Thyroid gland (tissue), 4 donors: ENCODE measurements around the gene TMEM132D. TPM values are rescaled to one million over a fixed set of nuclear protein-coding genes. Genes with fewer than 3 reads are reported as not detected.

Experiments used
- DNase-seq, 2 donors: peaks; one replicate each; pipeline ENCODE4 v3.0.0-alpha.2; 2019
- H3K27ac ChIP-seq, 3 donors: fragments of 200-600 bp; sonication (generic); 1 replicate in 2 of 3; 2 replicates in 1 of 3; pipeline ENCODE4 v1.5.1; 2016 to 2019; ENCODE audit warnings: mild to moderate bottlenecking in 1 of 3, moderate library complexity in 1 of 3
- H3K27me3 ChIP-seq: fragments of 200-600 bp; sonication (generic); one replicate; pipeline ENCODE4 v1.5.1; 2019
- H3K36me3 ChIP-seq, 2 donors: fragments of 200-600 bp; sonication (generic); one replicate each; pipeline ENCODE4 v1.5.1; 2016 to 2019
- H3K4me1 ChIP-seq, 2 donors: fragments of 200-600 bp; sonication (generic); one replicate each; pipeline ENCODE4 v1.5.1; 2017 to 2019
- H3K4me3 ChIP-seq, 3 donors: fragments of 200-600 bp; sonication (generic); replicated peaks in 1 of 3; 1 replicate in 2 of 3; 2 replicates in 1 of 3; pipeline ENCODE4 v1.5.1; 2016; ENCODE audit warnings: mild to moderate bottlenecking in 1 of 3
- H3K9me3 ChIP-seq: fragments of 200-600 bp; sonication (generic); one replicate; pipeline ENCODE4 v1.5.1; 2017
- POLR2A ChIP-seq, 2 donors: fragments of 450-650 bp; IDR thresholded peaks; one replicate each; pipeline ENCODE4 v1.6.1; 2017; ENCODE audit warnings: antibody characterized with exemption in 2 of 2, mild to moderate bottlenecking in 2 of 2, moderate library complexity in 1 of 2
- WGBS, 2 donors: methylation state at CpG; one replicate each; pipeline ENCODE4 v1.1.5; 2017; 5-methylcytosine and 5-hydroxymethylcytosine counted together
- intact Hi-C: fragments of 100-400 bp; cut with DNase I; formaldehyde crosslinking; loops from one replicate; pipeline ENCODE4 v1.15.1; 2023
- total RNA-seq, 4 donors: library from RNA; depleted of rRNA; stranded (reverse); fragments of >200 nt; gene quantifications; one replicate each; pipeline ENCODE4 v1.2.3, GENCODE V29; 2016
- TF ChIP-seq, protein P1 (sequence below), 6 experiments: fragments of 200-600 bp in 3 of 6; fragments of 450-650 bp in 3 of 6; sonication (generic) in 3 of 6; IDR thresholded peaks; one replicate each; pipeline ENCODE4 v1.5.1; 2016 to 2019; ENCODE audit warnings: antibody characterized with exemption in 6 of 6, mild to moderate bottlenecking in 2 of 6, inconsistent platforms in 1 of 6, moderate library complexity in 1 of 6

The TMEM132D gene
- total RNA-seq, 4 donors from 2014 or later = not detected

DNA sequence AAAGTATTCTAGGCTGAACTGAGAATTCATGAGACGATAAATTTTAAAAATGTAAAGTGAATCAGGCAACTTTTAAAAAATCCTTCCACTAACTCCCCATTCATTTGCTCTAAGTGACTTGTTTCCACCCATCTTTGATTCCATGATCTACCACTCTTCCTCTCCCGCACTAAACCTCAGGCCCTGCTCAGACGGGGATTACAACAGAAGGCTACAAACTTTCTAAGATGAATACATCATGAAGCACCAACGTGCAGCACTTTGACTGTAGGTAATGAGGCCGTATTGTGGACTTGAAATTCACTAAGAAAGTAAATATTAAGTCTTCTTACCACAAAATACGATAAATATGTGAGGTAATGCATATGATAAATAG, 30.0 kb downstream of the TMEM132D start:
- DNase-seq = no peak
- H3K36me3 ChIP-seq = no peaks in the 10 kb centered on the region
- intact Hi-C loops = no loop called here
- TF ChIP-seq, protein P1, sequence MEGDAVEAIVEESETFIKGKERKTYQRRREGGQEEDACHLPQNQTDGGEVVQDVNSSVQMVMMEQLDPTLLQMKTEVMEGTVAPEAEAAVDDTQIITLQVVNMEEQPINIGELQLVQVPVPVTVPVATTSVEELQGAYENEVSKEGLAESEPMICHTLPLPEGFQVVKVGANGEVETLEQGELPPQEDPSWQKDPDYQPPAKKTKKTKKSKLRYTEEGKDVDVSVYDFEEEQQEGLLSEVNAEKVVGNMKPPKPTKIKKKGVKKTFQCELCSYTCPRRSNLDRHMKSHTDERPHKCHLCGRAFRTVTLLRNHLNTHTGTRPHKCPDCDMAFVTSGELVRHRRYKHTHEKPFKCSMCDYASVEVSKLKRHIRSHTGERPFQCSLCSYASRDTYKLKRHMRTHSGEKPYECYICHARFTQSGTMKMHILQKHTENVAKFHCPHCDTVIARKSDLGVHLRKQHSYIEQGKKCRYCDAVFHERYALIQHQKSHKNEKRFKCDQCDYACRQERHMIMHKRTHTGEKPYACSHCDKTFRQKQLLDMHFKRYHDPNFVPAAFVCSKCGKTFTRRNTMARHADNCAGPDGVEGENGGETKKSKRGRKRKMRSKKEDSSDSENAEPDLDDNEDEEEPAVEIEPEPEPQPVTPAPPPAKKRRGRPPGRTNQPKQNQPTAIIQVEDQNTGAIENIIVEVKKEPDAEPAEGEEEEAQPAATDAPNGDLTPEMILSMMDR (IDR thresholded peaks at IDR 0.05) = no peak
- no peak for TF ChIP-seq POLR2A (IDR thresholded peaks at IDR 0.05)
- no peaks in the 10 kb centered on the region for H3K27me3 ChIP-seq
- no peak overlapping the region for H3K4me3 ChIP-seq
- no peaks in the 10 kb centered on the region for H3K4me1 ChIP-seq
- no peak overlapping the region for H3K27ac ChIP-seq
- WGBS, 2 donors = 77 to 78% methylated on average over 6 of the region's 6 CpGs
- no peaks in the 10 kb centered on the region for H3K9me3 ChIP-seq

DNA sequence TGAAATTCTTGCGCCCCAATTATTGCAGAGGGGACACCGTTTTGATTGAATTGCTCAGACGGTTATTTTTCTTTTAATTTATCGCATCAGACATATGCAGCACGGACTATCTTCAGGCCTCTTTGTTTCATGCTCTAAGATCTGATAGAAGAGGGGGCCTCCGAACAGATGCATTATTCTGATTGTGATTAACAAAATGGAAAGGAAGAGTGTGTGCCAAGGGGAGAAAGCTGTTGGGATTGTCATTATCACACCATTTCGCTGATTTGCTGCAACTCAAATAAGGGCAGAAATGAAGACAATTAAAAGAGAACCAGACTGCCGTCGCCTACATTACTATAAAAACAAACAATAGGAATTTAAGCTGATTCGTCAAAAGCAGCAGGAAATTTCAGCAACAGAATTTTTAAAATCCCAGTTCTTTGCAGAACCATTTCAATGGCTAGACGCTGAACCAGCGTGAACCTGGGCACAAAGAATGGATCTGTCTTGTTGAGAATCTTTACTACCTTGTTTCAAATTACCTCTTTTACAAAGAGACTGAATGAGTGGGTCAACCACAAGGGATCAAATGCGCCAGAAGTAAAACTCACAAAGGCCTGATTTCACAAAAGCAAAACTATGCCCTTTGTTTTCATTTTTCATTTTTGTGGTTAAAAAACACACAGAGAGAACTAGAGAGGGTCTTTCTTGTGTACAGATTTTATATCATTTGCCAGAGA, 30.6 kb downstream of the TMEM132D start:
- DNase-seq = no peak
- Histone ChIP-seq H3K36me3 (no peaks in the 10 kb centered on the region), H3K27ac (no peak overlapping the region), H3K9me3 (no peaks in the 10 kb centered on the region), H3K4me1 (no peaks in the 10 kb centered on the region), H3K4me3 (no peak overlapping the region), H3K27me3 (no peaks in the 10 kb centered on the region)
- intact Hi-C loops = no loop called here
- 61 to 63% methylated on average over 13 of the region's 13 CpGs for WGBS, 2 donors
- no peak for TF ChIP-seq POLR2A (IDR thresholded peaks at IDR 0.05)
- TF ChIP-seq, protein P1 (IDR thresholded peaks at IDR 0.05) = no peak

DNA sequence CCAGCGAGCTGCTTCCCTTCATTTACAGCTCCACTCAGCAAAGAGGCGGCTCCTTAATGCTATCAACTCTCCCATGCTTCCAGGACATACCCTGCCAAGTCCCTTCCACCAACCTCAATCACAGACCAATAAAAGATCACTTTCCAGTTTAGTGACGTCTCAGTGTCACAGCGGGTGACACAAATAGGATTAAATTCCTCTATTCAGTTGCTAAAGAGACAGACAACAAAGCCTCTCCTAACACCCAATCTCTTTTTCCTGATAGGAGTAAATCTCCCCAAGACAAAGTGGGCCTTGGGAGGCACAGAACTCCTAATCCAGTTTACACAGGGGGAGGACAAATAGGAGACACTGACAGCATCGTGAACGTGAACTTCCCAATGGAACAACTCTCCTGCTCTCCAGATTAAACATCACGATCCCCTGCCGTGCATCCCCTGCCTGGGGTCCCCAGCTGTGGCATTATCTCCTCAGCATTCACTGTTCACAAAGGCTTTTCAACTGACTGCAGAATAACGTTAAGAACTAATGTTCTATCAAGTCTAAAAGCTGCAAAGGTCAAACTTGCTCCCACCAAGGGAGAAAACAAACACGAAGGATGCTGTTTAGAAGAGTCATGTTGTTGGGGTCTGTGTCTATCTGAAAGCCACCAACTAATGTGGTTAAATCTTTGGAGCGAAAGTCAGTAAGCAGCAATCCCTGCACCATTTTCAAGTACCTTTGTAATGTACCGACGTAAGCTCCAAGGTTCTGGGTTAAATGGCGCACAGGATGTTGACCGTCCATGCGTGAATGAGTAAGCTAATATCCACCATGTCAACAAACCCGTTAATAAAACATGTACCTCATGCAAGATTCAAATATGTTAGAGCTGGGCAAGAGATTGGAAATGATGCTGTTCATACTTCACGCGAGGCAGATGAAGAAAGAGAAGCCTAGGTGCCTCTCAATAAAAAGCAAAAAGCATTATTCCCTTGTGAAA, 31.5 kb downstream of the TMEM132D start:
- TF ChIP-seq, protein P1 (IDR thresholded peaks at IDR 0.05) = no peak
- no peak for TF ChIP-seq POLR2A (IDR thresholded peaks at IDR 0.05)

DNA sequence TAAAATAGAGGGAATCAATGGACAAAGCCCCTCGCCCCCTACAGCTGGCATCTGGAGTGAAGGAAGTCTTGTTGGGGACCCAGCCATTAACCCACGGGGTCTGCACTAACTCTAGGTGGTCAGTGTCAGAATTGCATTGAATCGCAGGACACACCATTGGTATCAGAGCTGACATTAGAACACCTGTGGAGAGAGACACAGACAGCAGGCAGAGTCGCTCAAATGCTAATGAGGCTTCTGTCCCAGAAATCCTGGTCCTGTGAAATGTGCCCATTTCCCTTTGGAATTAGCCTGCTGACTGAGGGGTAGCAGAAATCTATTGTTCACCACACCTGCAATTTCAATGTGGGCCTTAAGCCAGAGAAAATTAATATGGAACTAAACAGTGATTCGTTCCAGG, 33.0 kb downstream of the TMEM132D start:
- no peaks in the 10 kb centered on the region for H3K4me1 ChIP-seq
- intact Hi-C loops = no loop called here
- no peak for TF ChIP-seq POLR2A (IDR thresholded peaks at IDR 0.05)
- TF ChIP-seq, protein P1 (IDR thresholded peaks at IDR 0.05) = no peak
- no peaks in the 10 kb centered on the region for H3K27me3 ChIP-seq
- H3K9me3 ChIP-seq = no peaks in the 10 kb centered on the region
- WGBS, 2 donors = 48 to 62% methylated on average over 5 of the region's 5 CpGs
- H3K4me3 ChIP-seq = no peak overlapping the region
- no peak for DNase-seq
- no peak overlapping the region for H3K27ac ChIP-seq
- H3K36me3 ChIP-seq = no peaks in the 10 kb centered on the region

More for the DNA sequence above, 31.5 kb downstream of the TMEM132D start:
- intact Hi-C loops = no loop called here
- WGBS, 2 donors = 33 to 43% methylated on average over 18 to 19 of the region's 19 CpGs
- no peaks in the 10 kb centered on the region for H3K4me1 ChIP-seq
- no peaks in the 10 kb centered on the region for H3K36me3 ChIP-seq
- H3K27ac ChIP-seq = no peak overlapping the region
- H3K9me3 ChIP-seq = no peaks in the 10 kb centered on the region
- no peak overlapping the region for H3K4me3 ChIP-seq
- no peak for DNase-seq
- no peaks in the 10 kb centered on the region for H3K27me3 ChIP-seq

DNA sequence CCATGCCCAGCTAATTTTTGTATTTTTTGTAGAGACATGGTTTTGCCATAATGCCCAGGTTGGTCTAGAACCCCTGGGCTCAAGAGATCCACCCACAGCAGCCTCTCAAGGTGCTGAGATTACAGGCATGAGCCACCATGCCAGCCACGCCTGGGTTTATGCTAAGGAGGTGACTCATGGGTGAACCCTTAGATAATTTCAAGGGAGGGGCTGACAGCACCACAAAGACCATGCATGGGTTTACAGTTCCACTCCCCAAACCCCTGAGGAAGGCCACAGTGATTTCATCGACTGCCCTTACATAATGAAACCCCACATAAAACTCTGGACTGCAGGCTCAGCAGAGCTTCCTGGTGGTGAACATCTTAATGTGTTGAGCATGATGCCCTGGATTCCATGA, 33.7 kb downstream of the TMEM132D start:
- no peaks in the 10 kb centered on the region for H3K36me3 ChIP-seq
- no peak overlapping the region for H3K4me3 ChIP-seq
- intact Hi-C loops = no loop called here
- H3K9me3 ChIP-seq = no peaks in the 10 kb centered on the region
- H3K4me1 ChIP-seq = no peaks in the 10 kb centered on the region
- TF ChIP-seq POLR2A (IDR thresholded peaks at IDR 0.05) = no peak
- TF ChIP-seq, protein P1 (IDR thresholded peaks at IDR 0.05) = no peak
- H3K27me3 ChIP-seq = no peaks in the 10 kb centered on the region
- DNase-seq = no peak
- no peak overlapping the region for H3K27ac ChIP-seq
- 80 to 100% methylated on average over 2 of the region's 2 CpGs for WGBS, 2 donors
